SU-DHL-6 (cell line): ENCODE measurements around the gene C1QL1.

Experiments
- EZH2phosphoT487 ChIP-seq: fragments of 200-600 bp; sonication (generic), shearing (Covaris generic); conservative IDR thresholded peaks from 2 replicates; pipeline ENCODE4 v1.6.1; 2018; ENCODE audit warnings: mild to moderate bottlenecking, antibody characterized with exemption, low read length, moderate library complexity, mixed read lengths
- TF ChIP-seq, protein P1 (sequence below): fragments of 200-600 bp; sonication (generic); IDR thresholded peaks from one replicate; pipeline ENCODE4 v1.5.1; 2017; ENCODE audit warnings: antibody characterized with exemption, mild to moderate bottlenecking, low read length, moderate library complexity; ENCODE audit not compliant: insufficient read depth, poor library complexity, severe bottlenecking

- TF ChIP-seq, protein P1, sequence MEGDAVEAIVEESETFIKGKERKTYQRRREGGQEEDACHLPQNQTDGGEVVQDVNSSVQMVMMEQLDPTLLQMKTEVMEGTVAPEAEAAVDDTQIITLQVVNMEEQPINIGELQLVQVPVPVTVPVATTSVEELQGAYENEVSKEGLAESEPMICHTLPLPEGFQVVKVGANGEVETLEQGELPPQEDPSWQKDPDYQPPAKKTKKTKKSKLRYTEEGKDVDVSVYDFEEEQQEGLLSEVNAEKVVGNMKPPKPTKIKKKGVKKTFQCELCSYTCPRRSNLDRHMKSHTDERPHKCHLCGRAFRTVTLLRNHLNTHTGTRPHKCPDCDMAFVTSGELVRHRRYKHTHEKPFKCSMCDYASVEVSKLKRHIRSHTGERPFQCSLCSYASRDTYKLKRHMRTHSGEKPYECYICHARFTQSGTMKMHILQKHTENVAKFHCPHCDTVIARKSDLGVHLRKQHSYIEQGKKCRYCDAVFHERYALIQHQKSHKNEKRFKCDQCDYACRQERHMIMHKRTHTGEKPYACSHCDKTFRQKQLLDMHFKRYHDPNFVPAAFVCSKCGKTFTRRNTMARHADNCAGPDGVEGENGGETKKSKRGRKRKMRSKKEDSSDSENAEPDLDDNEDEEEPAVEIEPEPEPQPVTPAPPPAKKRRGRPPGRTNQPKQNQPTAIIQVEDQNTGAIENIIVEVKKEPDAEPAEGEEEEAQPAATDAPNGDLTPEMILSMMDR = no peak
- no peak for TF ChIP-seq EZH2phosphoT487
Observed at GRCh38 chr17:44998646-44999045, 30.5 kb upstream of the C1QL1 start.
